Hematopoietic multipotent progenitor cell treated with erythropoietin and hydrocortisone succinate and interleukin-3 and kit ligand, for 6 days (in vitro differentiated cells): Measurements from ENCODE around the gene VDAC1.
A peak's percentile ranks its signal among the peaks of the same experiment; 100 is the strongest.

Experiments
- DNase-seq: peaks from one replicate; pipeline ENCODE4 v3.0.0-alpha.2; 2015

The VDAC1 gene

GRCh38 chr5:134022333-134022732 lies 17.6 kb upstream of the VDAC1 start:
- DNase-seq: no peak

DNA sequence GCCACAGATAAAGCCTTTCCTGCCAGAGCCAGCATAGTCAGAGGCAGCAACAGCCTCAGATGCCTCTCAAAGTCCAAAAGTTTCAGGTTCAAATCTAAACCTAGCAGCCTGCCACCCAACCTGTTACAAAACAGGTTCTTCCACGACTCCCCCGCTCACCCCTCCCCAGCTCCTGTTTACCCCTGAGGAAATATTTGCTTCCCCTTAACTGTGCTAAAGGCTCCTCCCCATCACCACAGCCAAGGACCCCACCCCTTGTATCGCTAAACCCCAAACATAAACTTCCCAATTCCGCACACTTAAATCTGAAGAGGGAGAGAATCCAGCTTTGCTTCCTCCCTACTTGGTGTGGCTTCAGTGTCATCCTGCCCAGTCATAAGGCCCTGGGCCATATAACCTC lies 15.4 kb upstream of the VDAC1 start:
- DNase-seq: no peak

- DNase-seq: no peak
Observed at GRCh38 chr5:134019636-134020035, 14.9 kb upstream of the VDAC1 start.

DNA sequence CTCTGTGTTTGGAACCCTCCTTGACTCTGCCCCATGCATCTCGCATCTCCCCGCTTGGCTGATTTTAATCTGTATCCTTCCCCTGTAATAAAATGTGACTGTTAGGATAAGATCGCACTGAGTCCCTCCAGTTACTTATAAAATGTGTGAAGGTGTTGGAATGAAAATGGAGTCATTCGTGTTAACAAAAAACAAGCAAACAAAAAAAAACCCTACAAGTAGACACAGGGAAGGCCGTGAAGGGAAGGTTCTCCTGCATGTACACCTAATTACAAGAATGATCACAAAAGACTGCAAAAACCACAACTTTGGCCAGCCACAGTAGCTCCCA lies 14.2 kb upstream of the VDAC1 start:
- no peak for DNase-seq

GRCh38 chr5:134018154-134018985 lies 13.6 kb upstream of the VDAC1 start:
- peak; percentile 88 for DNase-seq

GRCh38 chr5:134008266-134008749 lies 3.5 kb upstream of the VDAC1 start:
- DNase-seq: no peak

GRCh38 chr5:134007581-134008265 lies 2.9 kb upstream of the VDAC1 start:
- DNase-seq: no peak

DNA sequence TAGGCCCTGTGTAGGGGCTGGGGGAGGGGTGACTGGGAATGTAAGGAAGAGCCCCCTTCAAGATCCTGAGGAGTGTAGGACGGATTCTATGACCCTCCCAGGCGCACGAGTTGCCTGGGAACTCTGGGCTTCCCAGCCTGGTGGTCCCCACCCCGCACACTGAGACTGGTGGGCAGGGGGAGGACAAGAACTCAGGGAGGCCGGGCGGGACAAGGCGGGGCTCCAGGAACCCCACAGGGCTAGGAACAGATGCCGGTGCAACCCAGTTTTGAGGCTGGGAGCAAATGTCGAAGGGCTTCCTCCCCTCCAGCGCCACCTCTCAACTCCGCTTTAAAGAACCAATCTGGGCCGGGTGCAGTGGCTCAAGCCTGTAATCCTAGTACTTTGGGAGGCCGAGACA lies 1.3 kb upstream of the VDAC1 start:
- DNase-seq: no peak

- DNase-seq: no peak
Observed at GRCh38 chr5:134005417-134006061, 764 bp upstream of the VDAC1 start.

GRCh38 chr5:134003817-134004625 lies 754 bp downstream of the VDAC1 start:
- peak; percentile 62 for DNase-seq

DNA sequence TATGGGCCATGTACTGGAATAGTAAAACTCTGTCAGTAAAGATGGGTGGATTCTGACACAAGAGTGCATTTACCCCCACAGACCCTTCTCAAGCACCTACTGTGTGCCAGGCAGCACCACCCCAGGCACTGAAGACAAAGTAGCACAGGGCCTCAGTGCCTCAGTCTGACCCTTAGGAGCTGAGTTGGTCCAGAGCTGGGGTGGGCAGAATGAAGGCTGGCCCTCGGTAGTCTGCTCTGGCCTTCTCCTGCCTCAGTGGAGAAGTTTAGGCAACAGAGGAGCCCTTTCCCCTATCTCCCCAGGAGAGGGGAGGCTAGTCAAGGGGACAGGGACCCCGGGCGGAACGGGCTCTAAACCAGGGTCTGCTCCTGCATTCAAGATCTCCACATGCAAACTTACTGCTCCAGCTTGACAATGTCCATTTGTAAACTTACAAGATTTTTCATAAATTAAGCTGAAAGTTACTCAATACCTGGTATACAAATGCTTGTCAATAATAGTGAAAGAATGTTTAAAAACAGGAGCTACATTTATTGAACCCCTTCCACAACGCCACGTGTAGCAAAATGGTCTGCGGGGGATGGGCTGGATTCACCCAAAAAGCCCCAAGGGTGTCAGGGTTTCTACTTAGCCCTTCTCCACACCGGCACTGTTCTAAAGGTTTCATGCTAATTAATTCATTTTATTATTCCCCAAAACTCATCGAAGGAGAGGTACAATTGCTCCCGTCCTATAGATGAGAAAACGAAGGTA lies 1.5 kb downstream of the VDAC1 start:
- peak; percentile 66 for DNase-seq

GRCh38 chr5:134001938-134002731 lies 2.6 kb downstream of the VDAC1 start:
- no peak for DNase-seq

DNA sequence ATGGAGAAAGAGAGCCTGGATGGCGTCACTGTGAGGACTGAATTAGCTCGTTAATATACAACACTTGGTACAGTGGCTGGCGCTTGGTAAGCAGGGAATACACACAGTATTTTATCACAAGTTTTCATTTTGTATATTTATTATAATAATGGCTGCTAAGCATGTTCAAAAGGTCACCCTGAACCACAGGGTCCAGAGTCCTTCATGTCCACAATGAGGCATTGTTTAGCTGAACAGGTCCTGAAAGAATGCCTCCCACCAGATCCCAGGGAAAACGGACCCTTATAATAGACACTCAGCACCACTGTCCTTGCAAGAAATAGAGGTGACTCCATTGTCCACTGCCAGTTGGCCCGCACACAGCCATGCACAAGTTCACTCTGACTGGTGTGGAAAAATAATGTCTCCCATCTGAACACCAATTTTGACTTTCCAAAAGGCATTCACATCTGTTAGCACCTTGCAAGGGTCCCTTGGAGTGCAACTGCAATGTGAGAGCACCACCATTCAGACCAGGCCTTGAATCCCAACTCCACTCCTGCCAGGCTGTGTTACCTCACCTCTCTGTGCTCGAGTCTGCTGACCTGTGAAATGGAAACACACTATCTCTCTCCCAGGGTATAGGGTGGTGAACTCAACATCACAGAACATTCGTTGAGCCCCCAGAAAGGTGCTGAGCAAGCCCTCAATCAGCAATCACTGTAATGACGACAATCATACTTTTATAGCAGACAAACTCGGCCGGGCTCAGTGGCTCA lies 3.9 kb downstream of the VDAC1 start:
- DNase-seq: no peak

- no peak for DNase-seq
Observed at GRCh38 chr5:134000091-134000511, 4.7 kb downstream of the VDAC1 start.

- DNase-seq: no peak
Observed at GRCh38 chr5:133998807-133999206, 6.0 kb downstream of the VDAC1 start.

GRCh38 chr5:133998042-133998441 lies 6.7 kb downstream of the VDAC1 start:
- DNase-seq: no peak

DNA sequence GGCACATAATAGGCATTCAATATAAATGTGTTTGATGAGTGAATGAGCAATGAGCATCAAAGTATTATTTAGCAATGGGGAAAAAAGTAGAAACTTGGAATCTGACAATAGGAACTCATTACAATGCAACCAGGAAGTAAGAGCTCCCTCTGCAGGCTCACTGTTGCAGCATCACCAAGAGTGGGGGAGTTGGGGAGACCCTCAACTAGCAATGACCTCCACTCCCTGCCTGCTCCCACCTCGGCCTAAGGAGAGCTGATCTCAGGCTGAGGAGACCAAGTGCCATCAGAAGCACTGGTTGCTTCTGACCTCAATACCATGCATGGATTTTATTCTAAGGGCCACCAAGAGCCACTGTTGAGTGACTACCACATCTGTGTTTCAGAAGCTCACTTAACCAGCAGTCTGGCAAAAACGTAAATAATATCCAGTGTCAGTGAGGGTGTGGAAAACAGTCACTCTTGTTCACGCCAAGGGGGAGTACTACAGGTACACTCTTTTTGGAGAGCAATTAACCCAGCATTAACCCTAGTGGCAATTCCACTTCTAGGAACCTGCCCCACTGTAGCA lies 8.0 kb downstream of the VDAC1 start:
- DNase-seq: peak; percentile 54

GRCh38 chr5:133995883-133996563 lies 8.8 kb downstream of the VDAC1 start:
- DNase-seq: no peak

DNA sequence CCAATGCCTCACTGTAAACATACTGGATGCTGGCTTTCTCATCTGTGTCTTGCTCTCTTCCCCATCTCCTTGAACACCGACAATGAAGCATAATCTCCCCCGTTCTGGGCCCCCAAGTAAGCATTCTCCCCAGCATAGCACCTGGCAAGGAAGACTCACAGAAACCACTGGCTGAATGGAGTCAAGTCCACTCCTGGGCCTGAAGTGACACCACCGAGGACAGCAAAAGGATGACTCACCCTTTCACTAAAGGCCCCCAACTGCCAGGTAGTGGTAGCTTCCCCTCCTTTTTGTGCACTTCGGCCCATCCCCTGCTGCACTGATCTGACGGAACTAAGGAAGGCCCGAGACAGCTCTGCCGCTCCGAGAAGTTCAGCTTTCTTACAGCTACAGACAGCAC lies 9.4 kb downstream of the VDAC1 start:
- no peak for DNase-seq

- DNase-seq: no peak
Observed at GRCh38 chr5:133994990-133995333, 9.8 kb downstream of the VDAC1 start.
